ENCODE results near the gene SZT2.
"Not testable (repeated sequence)": the region's sequence is repeated elsewhere in the genome, so short reads cannot be mapped to it uniquely, and the experiment has no call there.

Gene SZT2

DNA sequence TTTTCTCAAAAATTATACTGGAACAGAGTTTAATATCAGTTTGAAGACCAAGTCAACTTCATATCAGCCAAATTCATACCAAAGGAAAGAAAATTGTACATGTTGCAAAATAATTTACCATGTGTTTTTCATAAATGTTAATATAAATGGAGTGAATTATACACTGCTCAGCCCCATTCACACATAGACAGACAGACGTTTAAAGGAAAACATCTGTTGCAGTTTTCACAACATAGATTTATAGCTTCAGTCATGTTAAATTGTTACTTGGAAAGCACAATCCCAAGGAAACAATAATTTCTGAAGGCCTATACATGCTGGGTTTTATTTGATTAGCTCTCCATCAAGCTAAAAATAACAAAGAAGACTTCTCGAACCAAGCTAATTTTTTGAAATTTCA is 91.8 kb downstream of the SZT2 start:
- no peak overlapping the region for H3K27ac ChIP-seq (ENCODE audit: low read depth in 2 of 2, low read length in 2 of 2)
- H3K4me3 ChIP-seq (ENCODE audit: low read length in 2 of 2) = no peak overlapping the region
- H3K36me3 ChIP-seq (ENCODE audit: control insufficient read depth in 2 of 2, insufficient read depth in 2 of 2, low read length in 2 of 2) = no peaks in the 10 kb centered on the region
- H3K9ac ChIP-seq (ENCODE audit: low read depth in 1 of 2, low read length in 2 of 2) = no peak overlapping the region
- H3K9me3 ChIP-seq (ENCODE audit: control insufficient read depth in 2 of 2, low read length in 2 of 2) = no peaks in the 10 kb centered on the region
- no peaks in the 10 kb centered on the region for H3K27me3 ChIP-seq (ENCODE audit: control insufficient read depth in 2 of 2, insufficient read depth in 2 of 2, low read length in 2 of 2)
- H3K4me1 ChIP-seq (ENCODE audit: control insufficient read depth in 2 of 2, insufficient read depth in 2 of 2, low read length in 2 of 2) = peaks cover 0 to 2% of the 10 kb centered on the region in 2 donors

DNA sequence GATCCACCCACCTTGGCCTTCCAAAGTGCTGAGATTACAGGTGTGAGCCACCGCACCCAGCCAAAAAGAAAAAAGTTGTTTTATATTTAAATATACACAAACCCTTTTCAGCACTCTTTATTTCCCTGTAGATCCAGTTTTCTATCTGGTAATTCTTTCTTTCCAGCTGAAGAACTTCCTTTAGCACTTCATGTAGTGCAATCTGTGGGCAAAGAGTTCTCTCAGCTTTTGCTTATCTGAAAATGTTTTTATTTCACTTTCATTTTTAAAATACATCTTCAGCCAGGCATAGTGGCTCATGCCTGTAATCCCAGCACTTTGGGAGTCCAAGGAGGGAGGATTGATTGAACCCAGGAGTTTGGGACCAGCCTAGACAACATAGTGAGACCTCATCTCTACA is 92.5 kb downstream of the SZT2 start:
- Histone ChIP-seq H3K9me3 (ENCODE audit: control insufficient read depth in 2 of 2, low read length in 2 of 2) (no peaks in the 10 kb centered on the region), H3K4me1 (ENCODE audit: control insufficient read depth in 2 of 2, insufficient read depth in 2 of 2, low read length in 2 of 2) (peaks cover 0 to 2% of the 10 kb centered on the region in 2 donors), H3K9ac (ENCODE audit: low read depth in 1 of 2, low read length in 2 of 2) (no peak overlapping the region), H3K36me3 (ENCODE audit: control insufficient read depth in 2 of 2, insufficient read depth in 2 of 2, low read length in 2 of 2) (no peaks in the 10 kb centered on the region), H3K4me3 (ENCODE audit: low read length in 2 of 2) (no peak overlapping the region), H3K27ac (ENCODE audit: low read depth in 2 of 2, low read length in 2 of 2) (no peak overlapping the region), H3K27me3 (ENCODE audit: control insufficient read depth in 2 of 2, insufficient read depth in 2 of 2, low read length in 2 of 2) (no peaks in the 10 kb centered on the region)

DNA sequence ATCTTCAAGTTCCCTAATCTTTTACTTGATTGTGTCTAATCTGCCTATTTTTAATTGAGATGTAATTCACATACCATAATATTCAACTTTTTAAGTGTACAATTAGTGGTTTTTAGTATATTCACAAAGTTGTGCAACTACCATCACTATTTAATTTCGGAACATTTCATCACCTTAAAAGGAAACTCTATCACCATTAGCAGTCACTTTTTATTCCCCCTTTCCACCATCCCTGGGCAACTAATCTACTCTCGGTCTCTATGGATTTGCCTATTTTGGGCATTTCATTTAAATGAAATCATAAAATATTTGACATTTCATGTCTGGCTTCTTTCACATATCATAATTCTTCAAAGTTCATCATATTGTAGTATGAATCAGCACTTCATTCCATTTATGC is 94.7 kb downstream of the SZT2 start:
- H3K4me3 ChIP-seq (ENCODE audit: low read length in 2 of 2) = no peak overlapping the region
- no peaks in the 10 kb centered on the region for H3K36me3 ChIP-seq (ENCODE audit: control insufficient read depth in 2 of 2, insufficient read depth in 2 of 2, low read length in 2 of 2)
- H3K9me3 ChIP-seq (ENCODE audit: control insufficient read depth in 2 of 2, low read length in 2 of 2) = peaks cover 0 to 7% of the 10 kb centered on the region in 2 donors

DNA sequence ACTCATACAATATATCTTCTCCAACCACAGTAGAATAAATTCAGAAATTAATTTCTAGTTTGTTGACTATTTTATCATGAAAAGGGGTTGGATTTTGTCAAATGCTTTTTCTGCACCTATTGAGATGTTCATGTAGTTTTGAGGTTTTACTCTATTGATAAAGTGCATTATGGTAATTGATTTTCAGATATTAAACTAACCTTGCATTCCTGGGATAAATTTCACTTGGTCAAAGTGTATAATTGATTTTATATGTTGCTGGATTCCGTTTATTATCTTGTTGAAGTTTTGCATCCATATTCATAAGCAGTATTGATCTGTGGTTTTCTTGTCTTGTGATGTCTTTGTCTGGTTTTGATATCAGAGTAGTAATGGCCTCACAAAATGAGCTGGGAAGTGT is 98.5 kb downstream of the SZT2 start:
- H3K27me3 ChIP-seq (ENCODE audit: control insufficient read depth in 2 of 2, insufficient read depth in 2 of 2, low read length in 2 of 2) = no peaks in the 10 kb centered on the region
- peaks cover 2 to 7% of the 10 kb centered on the region in 2 donors for H3K9me3 ChIP-seq (ENCODE audit: control insufficient read depth in 2 of 2, low read length in 2 of 2)
- no peak overlapping the region for H3K4me3 ChIP-seq (ENCODE audit: low read length in 2 of 2)
- no peaks in the 10 kb centered on the region for H3K36me3 ChIP-seq (ENCODE audit: control insufficient read depth in 2 of 2, insufficient read depth in 2 of 2, low read length in 2 of 2)
- H3K4me1 ChIP-seq (ENCODE audit: control insufficient read depth in 2 of 2, insufficient read depth in 2 of 2, low read length in 2 of 2) = no peaks in the 10 kb centered on the region
- H3K27ac ChIP-seq (ENCODE audit: low read depth in 2 of 2, low read length in 2 of 2) = no peak overlapping the region
- no peak overlapping the region for H3K9ac ChIP-seq (ENCODE audit: low read depth in 1 of 2, low read length in 2 of 2)

More for the DNA sequence above, 94.7 kb downstream of the SZT2 start:
- no peak overlapping the region for H3K9ac ChIP-seq (ENCODE audit: low read depth in 1 of 2, low read length in 2 of 2)
- no peak overlapping the region for H3K27ac ChIP-seq (ENCODE audit: low read depth in 2 of 2, low read length in 2 of 2)
- peaks cover 0 to 2% of the 10 kb centered on the region in 2 donors for H3K4me1 ChIP-seq (ENCODE audit: control insufficient read depth in 2 of 2, insufficient read depth in 2 of 2, low read length in 2 of 2)
- no peaks in the 10 kb centered on the region for H3K27me3 ChIP-seq (ENCODE audit: control insufficient read depth in 2 of 2, insufficient read depth in 2 of 2, low read length in 2 of 2)

DNA sequence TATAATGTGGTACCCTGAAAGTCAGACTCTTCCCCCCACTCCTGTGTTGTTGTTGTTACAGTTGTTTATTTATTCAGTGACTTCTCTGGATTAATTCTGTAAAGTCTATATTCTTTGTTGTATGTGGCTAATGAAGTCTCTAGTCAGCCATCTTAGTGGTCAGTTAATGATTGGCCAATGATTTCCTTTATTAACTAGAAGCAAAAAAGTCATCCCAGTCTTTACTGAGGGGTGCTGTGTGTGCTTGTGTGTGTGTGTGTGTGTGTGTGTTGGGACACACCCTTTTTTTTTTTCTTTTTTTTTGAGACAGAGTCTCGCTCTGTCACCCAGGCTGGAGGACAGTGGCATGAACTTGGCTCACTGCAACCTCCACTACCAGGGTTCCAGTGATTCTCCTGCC is 101.4 kb downstream of the SZT2 start:
- H3K4me3 ChIP-seq (ENCODE audit: low read length in 2 of 2) = no peak overlapping the region
- no peaks in the 10 kb centered on the region for H3K4me1 ChIP-seq (ENCODE audit: control insufficient read depth in 2 of 2, insufficient read depth in 2 of 2, low read length in 2 of 2)
- H3K9me3 ChIP-seq (ENCODE audit: control insufficient read depth in 2 of 2, low read length in 2 of 2) = peaks cover 2 to 7% of the 10 kb centered on the region in 2 donors
- H3K27me3 ChIP-seq (ENCODE audit: control insufficient read depth in 2 of 2, insufficient read depth in 2 of 2, low read length in 2 of 2) = no peaks in the 10 kb centered on the region
- no peak overlapping the region for H3K9ac ChIP-seq (ENCODE audit: low read depth in 1 of 2, low read length in 2 of 2)
- no peaks in the 10 kb centered on the region for H3K36me3 ChIP-seq (ENCODE audit: control insufficient read depth in 2 of 2, insufficient read depth in 2 of 2, low read length in 2 of 2)
- H3K27ac ChIP-seq (ENCODE audit: low read depth in 2 of 2, low read length in 2 of 2) = no peak overlapping the region

DNA sequence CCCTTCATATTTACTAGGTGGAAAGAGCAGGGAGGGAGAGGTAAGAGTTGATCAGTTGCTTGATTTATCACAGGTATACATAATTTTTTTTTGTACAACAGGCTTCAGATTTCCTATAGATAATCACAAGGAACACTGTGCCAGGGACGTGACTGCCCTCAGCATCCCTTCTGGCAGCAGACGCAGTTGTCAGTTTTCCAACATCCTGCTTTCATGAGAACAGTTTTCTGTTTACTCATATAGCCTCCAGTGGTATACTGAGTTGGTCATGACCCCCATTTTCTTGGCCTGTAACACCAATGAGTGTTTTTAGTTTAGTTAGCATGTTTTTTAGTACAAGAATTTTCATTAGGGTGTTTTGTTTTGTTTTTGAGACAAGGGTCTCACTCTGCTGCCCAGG is 103.1 kb downstream of the SZT2 start:
- H3K9ac ChIP-seq (ENCODE audit: low read depth in 1 of 2, low read length in 2 of 2) = no peak overlapping the region
- H3K27ac ChIP-seq (ENCODE audit: low read depth in 2 of 2, low read length in 2 of 2) = no peak overlapping the region
- no peak overlapping the region for H3K4me3 ChIP-seq (ENCODE audit: low read length in 2 of 2)
- no peaks in the 10 kb centered on the region for H3K36me3 ChIP-seq (ENCODE audit: control insufficient read depth in 2 of 2, insufficient read depth in 2 of 2, low read length in 2 of 2)
- no peaks in the 10 kb centered on the region for H3K27me3 ChIP-seq (ENCODE audit: control insufficient read depth in 2 of 2, insufficient read depth in 2 of 2, low read length in 2 of 2)
- peaks cover 2 to 6% of the 10 kb centered on the region in 2 donors for H3K9me3 ChIP-seq (ENCODE audit: control insufficient read depth in 2 of 2, low read length in 2 of 2)
- H3K4me1 ChIP-seq (ENCODE audit: control insufficient read depth in 2 of 2, insufficient read depth in 2 of 2, low read length in 2 of 2) = no peaks in the 10 kb centered on the region

DNA sequence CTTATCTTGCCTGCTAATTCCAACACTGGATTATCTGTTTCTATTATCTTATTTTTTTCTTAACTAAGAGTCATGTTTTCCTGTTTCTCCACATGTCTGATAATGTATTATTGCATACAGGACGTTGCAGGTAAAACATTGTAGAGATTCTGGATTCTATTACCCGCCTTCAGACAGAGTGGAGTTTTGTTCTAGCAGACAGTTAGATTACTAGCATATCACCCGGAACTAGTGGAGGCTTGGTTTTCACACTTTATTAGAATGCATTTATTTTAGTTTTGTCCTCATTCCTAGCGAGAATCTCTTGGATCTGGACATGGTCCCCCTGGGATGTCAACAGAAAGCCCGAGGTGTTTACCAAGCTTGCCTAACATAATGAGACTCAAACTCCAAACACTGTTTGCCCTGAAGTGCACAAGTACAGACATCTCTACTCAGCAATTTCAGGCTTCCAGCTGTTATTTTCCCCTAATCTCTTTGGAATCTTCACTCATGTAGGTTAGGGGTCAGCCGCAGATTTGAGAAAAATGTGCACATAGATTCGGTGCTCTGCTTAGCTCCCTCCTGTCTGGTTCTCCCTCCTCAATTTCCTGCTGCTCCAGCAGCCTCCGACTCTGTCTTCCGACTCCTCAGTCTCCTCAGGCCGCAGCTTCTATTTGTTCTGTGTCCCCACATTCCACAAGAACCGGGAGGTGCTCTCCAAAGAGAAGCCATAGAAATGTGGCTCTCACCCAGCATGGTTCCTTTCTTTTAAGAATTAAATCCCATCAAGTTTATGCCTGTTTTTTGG is 104.2 kb downstream of the SZT2 start:
- no peaks in the 10 kb centered on the region for H3K27me3 ChIP-seq (ENCODE audit: control insufficient read depth in 2 of 2, insufficient read depth in 2 of 2, low read length in 2 of 2)
- H3K4me3 ChIP-seq (ENCODE audit: low read length in 2 of 2) = no peak overlapping the region
- no peaks in the 10 kb centered on the region for H3K4me1 ChIP-seq (ENCODE audit: control insufficient read depth in 2 of 2, insufficient read depth in 2 of 2, low read length in 2 of 2)
- H3K36me3 ChIP-seq (ENCODE audit: control insufficient read depth in 2 of 2, insufficient read depth in 2 of 2, low read length in 2 of 2) = no peaks in the 10 kb centered on the region
- H3K9ac ChIP-seq (ENCODE audit: low read depth in 1 of 2, low read length in 2 of 2) = no peak overlapping the region
- H3K27ac ChIP-seq (ENCODE audit: low read depth in 2 of 2, low read length in 2 of 2) = no peak overlapping the region
- H3K9me3 ChIP-seq (ENCODE audit: control insufficient read depth in 2 of 2, low read length in 2 of 2) = peaks cover 0 to 2% of the 10 kb centered on the region in 2 donors

DNA sequence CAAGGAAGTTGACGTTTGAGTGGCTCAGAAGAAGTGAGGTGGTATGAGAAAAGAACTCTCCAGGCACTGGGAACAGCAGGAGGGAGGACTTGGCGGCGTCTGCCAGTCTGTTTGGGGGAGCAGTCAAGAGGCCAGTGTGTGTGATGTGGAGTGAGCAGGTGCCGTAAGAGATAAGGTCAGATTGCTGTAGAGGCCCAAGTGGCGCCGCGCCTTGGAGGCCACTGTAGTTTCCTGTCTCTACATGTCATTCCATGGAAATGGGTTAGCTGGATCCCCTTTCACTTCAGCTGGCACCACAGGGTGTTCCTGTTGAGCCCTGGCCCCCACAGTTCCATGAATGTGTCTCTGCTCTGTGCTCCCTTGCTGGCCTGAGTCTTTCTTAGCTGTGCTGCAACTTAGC is 105.5 kb downstream of the SZT2 start:
- Histone ChIP-seq H3K9me3 (ENCODE audit: control insufficient read depth in 2 of 2, low read length in 2 of 2) (peaks cover 0 to 2% of the 10 kb centered on the region in 2 donors), H3K27me3 (ENCODE audit: control insufficient read depth in 2 of 2, insufficient read depth in 2 of 2, low read length in 2 of 2) (no peaks in the 10 kb centered on the region), H3K9ac (ENCODE audit: low read depth in 1 of 2, low read length in 2 of 2) (no peak overlapping the region), H3K4me3 (ENCODE audit: low read length in 2 of 2) (no peak overlapping the region), H3K27ac (ENCODE audit: low read depth in 2 of 2, low read length in 2 of 2) (no peak overlapping the region), H3K4me1 (ENCODE audit: control insufficient read depth in 2 of 2, insufficient read depth in 2 of 2, low read length in 2 of 2) (no peaks in the 10 kb centered on the region), H3K36me3 (ENCODE audit: control insufficient read depth in 2 of 2, insufficient read depth in 2 of 2, low read length in 2 of 2) (no peaks in the 10 kb centered on the region)

DNA sequence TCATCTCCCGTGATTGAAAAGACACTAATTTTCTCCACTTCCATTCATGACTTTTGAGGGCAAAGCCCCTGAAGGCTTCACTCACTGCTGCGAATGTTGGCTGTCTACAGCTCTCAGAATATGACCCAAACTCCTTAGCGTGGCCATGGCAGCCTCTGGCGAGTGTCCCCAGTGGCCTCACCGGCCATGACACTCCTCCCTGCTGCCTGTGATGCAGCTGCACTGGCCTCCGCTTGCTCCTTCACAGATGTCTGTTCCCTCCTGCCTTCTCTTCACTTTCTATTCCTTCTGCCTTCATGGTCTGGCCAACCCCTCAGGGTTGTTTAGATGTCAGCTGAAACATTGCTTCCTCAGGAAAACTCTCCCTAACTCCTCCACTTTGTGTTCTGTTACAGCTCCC is 110.2 kb downstream of the SZT2 start:
- no peaks in the 10 kb centered on the region for H3K9me3 ChIP-seq (ENCODE audit: control insufficient read depth in 2 of 2, low read length in 2 of 2)

DNA sequence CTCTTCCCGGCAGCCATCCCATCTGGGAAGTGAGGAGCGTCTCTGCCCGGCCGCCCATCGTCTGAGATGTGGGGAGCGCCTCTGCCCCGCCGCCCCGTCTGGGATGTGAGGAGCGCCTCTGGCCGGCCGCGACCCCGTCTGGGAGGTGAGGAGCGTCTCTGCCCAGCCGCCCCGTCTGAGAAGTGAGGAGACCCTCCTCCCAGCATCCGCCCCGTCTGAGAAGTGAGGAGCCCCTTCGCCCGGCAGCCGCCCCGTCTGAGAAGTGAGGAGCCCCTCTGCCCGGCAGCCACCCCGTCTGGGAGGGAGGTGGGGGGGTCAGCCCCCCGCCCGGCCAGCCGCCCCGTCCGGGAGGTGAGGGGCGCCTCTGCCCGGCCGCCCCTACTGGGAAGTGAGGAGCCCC is 112.1 kb downstream of the SZT2 start:
- not testable (repeated sequence) for H3K27ac ChIP-seq (ENCODE audit: low read depth in 2 of 2, low read length in 2 of 2); H3K9ac ChIP-seq (ENCODE audit: low read depth in 1 of 2, low read length in 2 of 2); H3K4me1 ChIP-seq (ENCODE audit: control insufficient read depth in 2 of 2, insufficient read depth in 2 of 2, low read length in 2 of 2); H3K9me3 ChIP-seq (ENCODE audit: control insufficient read depth in 2 of 2, low read length in 2 of 2); H3K27me3 ChIP-seq (ENCODE audit: control insufficient read depth in 2 of 2, insufficient read depth in 2 of 2, low read length in 2 of 2); H3K4me3 ChIP-seq (ENCODE audit: low read length in 2 of 2); H3K36me3 ChIP-seq (ENCODE audit: control insufficient read depth in 2 of 2, insufficient read depth in 2 of 2, low read length in 2 of 2)

More for the DNA sequence above, 110.2 kb downstream of the SZT2 start:
- Histone ChIP-seq H3K4me1 (ENCODE audit: control insufficient read depth in 2 of 2, insufficient read depth in 2 of 2, low read length in 2 of 2) (no peaks in the 10 kb centered on the region), H3K27me3 (ENCODE audit: control insufficient read depth in 2 of 2, insufficient read depth in 2 of 2, low read length in 2 of 2) (no peaks in the 10 kb centered on the region), H3K4me3 (ENCODE audit: low read length in 2 of 2) (no peak overlapping the region), H3K9ac (ENCODE audit: low read depth in 1 of 2, low read length in 2 of 2) (no peak overlapping the region), H3K27ac (ENCODE audit: low read depth in 2 of 2, low read length in 2 of 2) (no peak overlapping the region), H3K36me3 (ENCODE audit: control insufficient read depth in 2 of 2, insufficient read depth in 2 of 2, low read length in 2 of 2) (no peaks in the 10 kb centered on the region)

Measured in mucosa of rectum (tissue), 2 donors.